Right atrium auricular region (tissue), 2 donors: ENCODE data around the gene SLC36A3. TPM values are rescaled to one million over a fixed set of nuclear protein-coding genes. Genes with fewer than 3 reads are reported as not detected.

Experiments
- DNase-seq: peaks from one replicate; pipeline ENCODE4 v3.0.0-alpha.2; 2019; ENCODE audit warnings: low spot score
- H3K27ac ChIP-seq, 2 donors: fragments of 200-600 bp; sonication (generic); 1 replicate in 1 of 2; 2 replicates in 1 of 2; pipeline ENCODE4 v1.5.1; 2016 to 2019
- H3K27me3 ChIP-seq, 2 donors: fragments of 200-600 bp; sonication (generic); one replicate each; pipeline versions ENCODE4 v1.5.1 to v1.6.0; 2017 to 2019
- H3K36me3 ChIP-seq: fragments of 200-600 bp; sonication (generic); one replicate; pipeline ENCODE4 v1.5.1; 2016
- H3K4me1 ChIP-seq, 2 donors: fragments of 200-600 bp; sonication (generic); one replicate each; pipeline versions ENCODE4 v1.5.1 to v1.6.0; 2017 to 2019
- H3K4me3 ChIP-seq, 2 donors: fragments of 200-600 bp; sonication (generic); 1 replicate in 1 of 2; 2 replicates in 1 of 2; pipeline ENCODE4 v1.5.1; 2017 to 2019; ENCODE audit warnings: mild to moderate bottlenecking in 1 of 2, moderate library complexity in 1 of 2
- H3K9me3 ChIP-seq, 2 donors: fragments of 200-600 bp; sonication (generic); one replicate each; pipeline ENCODE4 v1.5.1; 2019
- total RNA-seq, 2 donors: library from RNA; depleted of rRNA; stranded (reverse); fragments of >200 nt; gene quantifications; one replicate each; pipeline ENCODE4 v1.1.0, GENCODE V29; 2016
- TF ChIP-seq, protein P1 (sequence below), 2 donors: fragments of 200-600 bp; sonication (generic); IDR thresholded peaks; one replicate each; pipeline ENCODE4 v1.5.1; 2019; ENCODE audit warnings: antibody characterized with exemption in 2 of 2

The SLC36A3 gene
- total RNA-seq, 2 donors from 2014 or later: not detected

DNA sequence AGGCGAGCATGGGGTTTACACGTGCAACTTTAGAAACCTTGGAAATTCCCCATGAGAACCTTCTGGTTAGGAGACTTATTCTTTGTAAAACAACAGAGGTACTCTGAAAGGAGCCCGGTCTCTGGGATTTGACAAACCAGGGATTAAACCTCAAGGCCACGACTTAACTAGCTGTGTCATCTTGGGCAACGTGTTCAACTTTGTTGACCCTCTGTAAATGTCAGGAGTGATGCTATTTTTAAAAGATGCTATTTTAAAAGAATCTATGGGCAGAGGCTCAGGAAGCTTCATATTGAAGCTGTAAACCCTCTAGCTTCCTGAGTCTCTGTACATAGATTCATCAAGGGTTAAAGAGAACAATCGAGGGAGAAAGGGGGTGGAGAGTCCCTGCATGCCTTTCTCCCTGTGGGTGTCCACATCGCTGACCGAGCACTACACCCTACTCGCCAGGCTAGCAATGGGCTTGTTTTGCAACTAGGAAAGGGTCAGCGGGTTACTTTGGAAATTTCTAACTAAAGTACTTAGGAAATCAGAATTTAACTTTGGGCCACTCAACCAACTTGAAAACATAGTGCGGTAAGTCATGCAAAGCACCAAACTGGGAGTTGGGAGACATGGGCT lies 41.7 kb upstream of the SLC36A3 start:
- no peak overlapping the region for H3K4me3 ChIP-seq
- no peaks in the 10 kb centered on the region for H3K27me3 ChIP-seq
- no peaks in the 10 kb centered on the region for H3K36me3 ChIP-seq
- H3K27ac ChIP-seq: no peak overlapping the region
- TF ChIP-seq, protein P1, sequence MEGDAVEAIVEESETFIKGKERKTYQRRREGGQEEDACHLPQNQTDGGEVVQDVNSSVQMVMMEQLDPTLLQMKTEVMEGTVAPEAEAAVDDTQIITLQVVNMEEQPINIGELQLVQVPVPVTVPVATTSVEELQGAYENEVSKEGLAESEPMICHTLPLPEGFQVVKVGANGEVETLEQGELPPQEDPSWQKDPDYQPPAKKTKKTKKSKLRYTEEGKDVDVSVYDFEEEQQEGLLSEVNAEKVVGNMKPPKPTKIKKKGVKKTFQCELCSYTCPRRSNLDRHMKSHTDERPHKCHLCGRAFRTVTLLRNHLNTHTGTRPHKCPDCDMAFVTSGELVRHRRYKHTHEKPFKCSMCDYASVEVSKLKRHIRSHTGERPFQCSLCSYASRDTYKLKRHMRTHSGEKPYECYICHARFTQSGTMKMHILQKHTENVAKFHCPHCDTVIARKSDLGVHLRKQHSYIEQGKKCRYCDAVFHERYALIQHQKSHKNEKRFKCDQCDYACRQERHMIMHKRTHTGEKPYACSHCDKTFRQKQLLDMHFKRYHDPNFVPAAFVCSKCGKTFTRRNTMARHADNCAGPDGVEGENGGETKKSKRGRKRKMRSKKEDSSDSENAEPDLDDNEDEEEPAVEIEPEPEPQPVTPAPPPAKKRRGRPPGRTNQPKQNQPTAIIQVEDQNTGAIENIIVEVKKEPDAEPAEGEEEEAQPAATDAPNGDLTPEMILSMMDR (IDR thresholded peaks at IDR 0.05): no peak
- H3K4me1 ChIP-seq: peaks cover 0 to 14% of the 10 kb centered on the region in 2 donors
- DNase-seq: no peak
- no peaks in the 10 kb centered on the region for H3K9me3 ChIP-seq

GRCh38 chr5:151344088-151344487 lies 40.5 kb upstream of the SLC36A3 start:
- DNase-seq: no peak
- no peaks in the 10 kb centered on the region for H3K27me3 ChIP-seq
- no peak overlapping the region for H3K4me3 ChIP-seq
- no peaks in the 10 kb centered on the region for H3K9me3 ChIP-seq
- H3K36me3 ChIP-seq: no peaks in the 10 kb centered on the region
- TF ChIP-seq, protein P1 (IDR thresholded peaks at IDR 0.05): no peak
- peaks cover 0 to 14% of the 10 kb centered on the region in 2 donors for H3K4me1 ChIP-seq
- H3K27ac ChIP-seq: no peak overlapping the region

DNA sequence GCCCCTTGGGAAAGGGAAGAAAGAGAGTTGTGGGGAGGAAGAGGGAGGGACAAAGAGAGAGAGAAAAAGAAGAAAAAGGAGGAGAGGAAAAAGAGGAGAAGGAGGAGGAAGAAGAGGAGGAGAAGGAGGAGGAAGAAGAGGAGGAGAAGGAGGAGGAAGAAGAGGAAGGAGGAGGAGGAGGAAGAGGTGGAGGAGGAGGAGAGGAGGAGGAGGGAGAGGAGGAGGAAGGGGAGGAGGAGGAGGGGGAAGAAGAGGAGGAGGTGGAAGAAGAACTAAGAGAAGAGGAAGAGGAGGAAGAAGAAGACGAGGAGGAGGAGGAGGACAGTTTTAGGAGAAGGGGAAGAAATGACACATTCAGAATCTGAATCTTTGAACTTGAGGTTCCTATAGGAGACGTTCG lies 36.4 kb upstream of the SLC36A3 start:
- no peaks in the 10 kb centered on the region for H3K36me3 ChIP-seq
- H3K4me3 ChIP-seq: no peak overlapping the region
- no peak for DNase-seq
- no peaks in the 10 kb centered on the region for H3K27me3 ChIP-seq
- H3K9me3 ChIP-seq: no peaks in the 10 kb centered on the region
- no peak overlapping the region for H3K27ac ChIP-seq
- peaks cover 0 to 1% of the 10 kb centered on the region in 2 donors for H3K4me1 ChIP-seq
- TF ChIP-seq, protein P1 (IDR thresholded peaks at IDR 0.05): no peak

- Histone ChIP-seq H3K36me3 (no peaks in the 10 kb centered on the region), H3K27me3 (no peaks in the 10 kb centered on the region), H3K9me3 (no peaks in the 10 kb centered on the region), H3K4me1 (no peaks in the 10 kb centered on the region), H3K4me3 (no peak overlapping the region), H3K27ac (no peak overlapping the region)
- TF ChIP-seq, protein P1 (IDR thresholded peaks at IDR 0.05): no peak
- no peak for DNase-seq
These were observed 35.2 kb upstream of the SLC36A3 start for GRCh38 chr5:151338734-151339133.

DNA sequence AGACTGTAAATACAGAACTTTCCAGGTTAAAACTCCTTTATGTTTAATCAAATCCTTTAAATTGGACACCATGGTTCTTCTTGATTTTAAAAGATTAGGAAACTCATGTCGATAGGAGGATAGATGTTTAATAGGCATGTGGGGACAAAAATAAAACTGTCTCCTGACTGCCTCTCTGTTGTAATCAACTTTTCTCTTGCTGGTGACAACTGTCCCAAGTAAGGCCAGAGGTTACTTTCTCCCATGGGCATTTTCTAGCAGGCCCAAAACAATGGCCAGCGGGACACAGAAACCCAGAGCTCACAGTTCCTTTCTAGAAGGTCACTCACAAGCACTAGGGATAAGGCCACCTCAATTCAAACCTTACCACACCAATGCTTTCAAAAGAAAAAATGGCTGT lies 29.3 kb upstream of the SLC36A3 start:
- DNase-seq: no peak
- no peak overlapping the region for H3K27ac ChIP-seq
- TF ChIP-seq, protein P1 (IDR thresholded peaks at IDR 0.05): no peak
- no peaks in the 10 kb centered on the region for H3K9me3 ChIP-seq
- H3K36me3 ChIP-seq: no peaks in the 10 kb centered on the region
- H3K27me3 ChIP-seq: no peaks in the 10 kb centered on the region
- no peak overlapping the region for H3K4me3 ChIP-seq
- no peaks in the 10 kb centered on the region for H3K4me1 ChIP-seq

- Histone ChIP-seq H3K27ac (no peak overlapping the region), H3K9me3 (no peaks in the 10 kb centered on the region)
These were observed 25.2 kb upstream of the SLC36A3 start for GRCh38 chr5:151328734-151329133.

More at GRCh38 chr5:151328734-151329133, 25.2 kb upstream of the SLC36A3 start:
- no peak for DNase-seq
- TF ChIP-seq, protein P1 (IDR thresholded peaks at IDR 0.05): no peak
- Histone ChIP-seq H3K4me3 (no peak overlapping the region), H3K36me3 (no peaks in the 10 kb centered on the region), H3K4me1 (no peaks in the 10 kb centered on the region), H3K27me3 (no peaks in the 10 kb centered on the region)
